ENCODE results near the gene CATSPERZ. TPM values are rescaled to one million over a fixed set of nuclear protein-coding genes. Genes with fewer than 3 reads are reported as not detected.

The CATSPERZ gene
- total and polyA plus RNA-seq, 9 donors, result not detected

DNA sequence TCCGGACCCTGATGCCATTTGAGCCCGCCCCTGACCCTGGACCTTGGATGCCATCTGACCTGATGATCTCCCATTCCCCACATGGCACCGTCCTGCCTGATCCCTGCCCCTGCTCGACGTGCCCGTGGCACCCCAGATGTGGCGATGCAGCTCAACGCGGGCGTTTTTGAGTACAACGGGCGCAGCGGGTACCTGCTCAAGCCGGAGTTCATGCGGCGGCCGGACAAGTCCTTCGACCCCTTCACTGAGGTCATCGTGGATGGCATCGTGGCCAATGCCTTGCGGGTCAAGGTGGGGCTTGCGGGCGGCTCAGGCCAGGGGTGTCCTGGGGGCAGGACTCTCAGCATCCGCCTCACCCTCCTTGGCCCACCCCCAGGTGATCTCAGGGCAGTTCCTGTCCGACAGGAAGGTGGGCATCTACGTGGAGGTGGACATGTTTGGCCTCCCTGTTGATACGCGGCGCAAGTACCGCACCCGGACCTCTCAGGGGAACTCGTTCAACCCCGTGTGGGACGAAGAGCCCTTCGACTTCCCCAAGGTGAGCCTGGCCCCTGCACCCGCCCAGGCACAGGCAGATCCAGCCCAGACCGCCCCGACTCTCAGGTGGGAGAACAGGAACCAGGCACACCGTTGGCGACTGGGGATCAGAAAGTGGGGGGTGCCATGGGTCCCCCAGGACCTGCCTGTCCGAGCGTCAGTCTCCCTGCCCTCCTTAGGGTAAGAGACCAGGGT, 37.7 kb upstream of the CATSPERZ start:
- peak in 1 of 5 donors; percentile 40 for DNase-seq
- Histone ChIP-seq H3K9me3 (no peaks in the 10 kb centered on the region), H3K4me3 (no peak overlapping the region), H3K4me1 (ENCODE audit: insufficient read depth) (no peaks in the 10 kb centered on the region), H3K36me3 (no peaks in the 10 kb centered on the region), H3K27ac (no peak overlapping the region), H3K27me3 (no peaks in the 10 kb centered on the region)
- intact Hi-C loops (cut with DNase I), result loop anchor here in 2 of 4 donors (10.0 kb wide), 1 partner anchor 58 kb away; the partner anchor contains the start of gene FERMT3 (in 2 of the 2)
- TF ChIP-seq EP300 (IDR thresholded peaks at IDR 0.05) (no peak), CTCF (IDR thresholded peaks at IDR 0.05) (no peak)
- 89 to 92% (median 92%) methylated on average over 42 of the region's 42 CpGs for WGBS, 3 donors

GRCh38 chr11:64263021-64263946, 36.9 kb upstream of the CATSPERZ start:
- Histone ChIP-seq H3K27me3 (no peaks in the 10 kb centered on the region), H3K27ac (no peak overlapping the region), H3K36me3 (no peaks in the 10 kb centered on the region), H3K4me3 (no peak overlapping the region), H3K9me3 (no peaks in the 10 kb centered on the region), H3K4me1 (ENCODE audit: insufficient read depth) (peaks cover 4% of the 10 kb centered on the region)
- intact Hi-C loops (cut with DNase I), result loop anchor here in 2 of 4 donors (10.0 kb wide), 1 partner anchor 58 kb away; the partner anchor contains the start of gene FERMT3 (in 2 of the 2)
- no peak for DNase-seq
- WGBS, 3 donors, result 77 to 80% (median 79%) methylated on average over 29 of the region's 29 CpGs
- TF ChIP-seq POLR2A (IDR thresholded peaks at IDR 0.05) (no peak), EP300 (IDR thresholded peaks at IDR 0.05) (no peak), CTCF (IDR thresholded peaks at IDR 0.05) (no peak)

DNA sequence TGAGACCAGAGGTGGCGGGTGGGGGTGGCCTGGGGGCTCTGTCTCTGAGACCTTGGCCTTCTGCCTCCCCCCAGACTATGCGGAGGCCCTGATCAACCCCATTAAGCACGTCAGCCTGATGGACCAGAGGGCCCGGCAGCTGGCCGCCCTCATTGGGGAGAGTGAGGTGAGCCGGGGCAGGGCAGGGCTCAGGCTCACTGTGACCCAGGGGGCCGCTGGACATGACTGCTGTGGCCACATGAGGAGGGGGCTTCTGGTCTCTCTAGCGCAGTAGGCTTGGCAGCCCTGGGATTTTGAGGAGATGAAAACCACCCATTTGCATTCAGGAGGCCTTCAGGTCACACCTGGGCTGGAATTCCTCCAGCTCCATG, 36.2 kb upstream of the CATSPERZ start:
- Histone ChIP-seq H3K4me1 (ENCODE audit: insufficient read depth) (peaks cover 9% of the 10 kb centered on the region), H3K4me3 (no peak overlapping the region), H3K27me3 (no peaks in the 10 kb centered on the region), H3K9me3 (no peaks in the 10 kb centered on the region), H3K36me3 (no peaks in the 10 kb centered on the region), H3K27ac (no peak overlapping the region)
- DNase-seq, result no peak
- intact Hi-C loops (cut with DNase I), result loop anchor here in 2 of 4 donors (10.0 kb wide), 1 partner anchor 59 kb away; the partner anchor contains the start of gene FERMT3 (in 2 of the 2)
- no peak for TF ChIP-seq POLR2A (IDR thresholded peaks at IDR 0.05)
- TF ChIP-seq CTCF (IDR thresholded peaks at IDR 0.05), result no peak
- TF ChIP-seq EP300 (IDR thresholded peaks at IDR 0.05), result no peak
- WGBS, 3 donors, result 83 to 84% (median 83%) methylated on average over 8 of the region's 8 CpGs

GRCh38 chr11:64264371-64264852, 35.7 kb upstream of the CATSPERZ start:
- no peaks in the 10 kb centered on the region for H3K9me3 ChIP-seq
- whole genome bisulfite sequencing, 3 donors, result 82 to 87% (median 85%) methylated on average over 10 of the region's 10 CpGs
- intact Hi-C loops (cut with DNase I), result loop anchor here in 2 of 4 donors (10.0 kb wide), 1 partner anchor 60 kb away; the partner anchor contains the start of gene FERMT3 (in 2 of the 2)

More at GRCh38 chr11:64264371-64264852, 35.7 kb upstream of the CATSPERZ start:
- no peaks in the 10 kb centered on the region for H3K36me3 ChIP-seq
- H3K27ac ChIP-seq, result no peak overlapping the region
- no peak overlapping the region for H3K4me3 ChIP-seq
- TF ChIP-seq CTCF (IDR thresholded peaks at IDR 0.05) (no peak), POLR2A (IDR thresholded peaks at IDR 0.05) (no peak), EP300 (IDR thresholded peaks at IDR 0.05) (no peak)
- DNase-seq, result no peak
- peaks cover 9% of the 10 kb centered on the region for H3K4me1 ChIP-seq (ENCODE audit: insufficient read depth)
- H3K27me3 ChIP-seq, result no peaks in the 10 kb centered on the region

Data from ovary (tissue), 9 donors.